Loucy (cell line): ENCODE data around the gene PRKAR1A.

Experiments used
- H2AFZ ChIP-seq: fragments of 200-600 bp; sonication (generic); 2 replicates; pipeline ENCODE4 v1.6.0; 2016; ENCODE audit warnings: antibody characterized with exemption, mild to moderate bottlenecking, low read length, moderate library complexity
- H3F3A ChIP-seq: fragments of 200-600 bp; 2 replicates; pipeline ENCODE4 v1.6.0; 2016; ENCODE audit warnings: antibody characterized with exemption, low read depth, mild to moderate bottlenecking
- H3K27me3 ChIP-seq: fragments of 200-600 bp; sonication (generic); 2 replicates; pipeline ENCODE4 v1.6.1; 2014; ENCODE audit warnings: low read length, mild to moderate bottlenecking; ENCODE audit not compliant: insufficient read depth, poor library complexity, severe bottlenecking
- H3K36me3 ChIP-seq: fragments of 200-600 bp; sonication (generic); 2 replicates; pipeline ENCODE4 v1.6.1; 2016; ENCODE audit warnings: low read length; ENCODE audit not compliant: insufficient read depth
- H3K4me1 ChIP-seq: fragments of 200-600 bp; sonication (generic); 2 replicates; pipeline ENCODE4 v1.5.1; 2014; ENCODE audit warnings: low read length, mild to moderate bottlenecking; ENCODE audit not compliant: insufficient read depth, poor library complexity, severe bottlenecking
- H3K4me2 ChIP-seq: fragments of 200-600 bp; sonication (generic); 2 replicates; pipeline ENCODE4 v1.6.0; 2014; ENCODE audit warnings: antibody characterized with exemption, low read length, low read depth, mild to moderate bottlenecking; ENCODE audit not compliant: poor library complexity, severe bottlenecking
- H3K4me3 ChIP-seq: fragments of 200-600 bp; sonication (generic); 2 replicates; pipeline ENCODE4 v1.5.1; 2014; ENCODE audit warnings: low read length, mild to moderate bottlenecking, mixed read lengths; ENCODE audit not compliant: poor library complexity, severe bottlenecking
- H3K79me2 ChIP-seq: fragments of 200-600 bp; sonication (generic); 2 replicates; pipeline ENCODE4 v1.6.1; 2014; ENCODE audit warnings: low read length; ENCODE audit not compliant: insufficient read depth
- H3K9ac ChIP-seq: fragments of 200-600 bp; sonication (generic); 2 replicates; pipeline ENCODE4 v1.6.0; 2014; ENCODE audit warnings: mild to moderate bottlenecking, low read depth, low read length, moderate library complexity; ENCODE audit not compliant: poor library complexity, severe bottlenecking
- H3K9me2 ChIP-seq: fragments of 200-600 bp; sonication (generic); replicated peaks from 2 replicates; pipeline ENCODE4 v1.6.1; 2016; ENCODE audit warnings: low read depth, low read length, mixed read lengths
- H3K9me3 ChIP-seq: fragments of 200-600 bp; sonication (generic); 2 replicates; pipeline ENCODE4 v1.6.1; 2014; ENCODE audit warnings: mild to moderate bottlenecking, antibody characterized with exemption, low read length, low read depth; ENCODE audit not compliant: insufficient read depth
- H4K20me1 ChIP-seq: fragments of 200-600 bp; sonication (generic); 2 replicates; pipeline ENCODE4 v1.6.0; 2014; ENCODE audit warnings: antibody characterized with exemption, low read length, mild to moderate bottlenecking; ENCODE audit not compliant: insufficient read depth, poor library complexity, severe bottlenecking
- EZH2phosphoT487 ChIP-seq: fragments of 200-600 bp; IDR thresholded peaks from 2 replicates; pipeline ENCODE4 v1.6.1; 2018; ENCODE audit warnings: antibody characterized with exemption, mild to moderate bottlenecking, moderate library complexity, borderline replicate concordance
- TF ChIP-seq, protein P1 (sequence below): fragments of 200-600 bp; sonication (generic); conservative IDR thresholded peaks from 2 replicates; pipeline ENCODE4 v1.5.1; 2014; ENCODE audit warnings: mild to moderate bottlenecking, antibody characterized with exemption, low read length

Gene PRKAR1A

DNA sequence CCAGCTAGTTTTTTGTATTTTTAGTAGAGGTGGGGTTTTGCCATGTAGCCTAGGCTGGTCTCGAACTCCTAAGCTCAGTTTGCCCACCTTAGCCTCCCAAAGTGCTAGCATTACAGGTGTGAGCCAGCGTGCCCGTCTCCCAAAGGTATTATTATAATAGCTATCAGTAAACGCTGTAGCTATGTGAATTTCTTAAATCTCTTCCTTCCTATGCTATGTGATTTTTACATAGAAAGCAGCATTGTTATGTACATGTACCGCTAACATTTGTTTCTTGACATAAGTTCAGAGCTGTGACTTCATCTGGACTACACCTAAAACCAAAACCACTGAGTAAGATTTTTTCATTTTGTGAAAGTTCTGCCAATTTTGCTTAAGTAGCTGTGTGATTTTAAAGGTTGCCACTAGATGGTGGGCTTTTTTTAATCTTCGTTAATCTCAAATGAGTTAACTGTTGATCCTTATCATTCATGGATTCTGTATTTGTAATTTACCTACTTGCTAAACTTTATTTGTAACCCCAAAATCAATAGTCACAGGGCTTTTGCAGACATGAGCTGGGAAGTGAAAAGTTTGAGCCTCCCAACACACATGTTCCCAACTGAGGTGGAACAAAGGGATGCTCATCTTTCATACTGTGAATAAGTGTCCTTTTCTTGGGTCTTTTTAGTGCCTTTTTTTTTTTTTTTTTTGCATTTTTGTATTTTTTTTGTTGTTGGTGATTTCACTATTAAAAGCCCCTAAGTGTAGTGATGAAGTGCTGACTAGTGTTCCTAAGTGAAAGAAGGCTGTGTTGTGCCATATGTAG, 21.9 kb downstream of the PRKAR1A start:
- H2AFZ ChIP-seq, result no peak overlapping the region
- no peak overlapping the region for H3K4me3 ChIP-seq
- H3K9me2 ChIP-seq, result no peaks in the 10 kb centered on the region
- peaks cover 61% of the 10 kb centered on the region; the same call in 1 of the 2 replicates for H3K36me3 ChIP-seq
- H3K9ac ChIP-seq, result no peak overlapping the region
- TF ChIP-seq EZH2phosphoT487, result no peak
- TF ChIP-seq, protein P1, sequence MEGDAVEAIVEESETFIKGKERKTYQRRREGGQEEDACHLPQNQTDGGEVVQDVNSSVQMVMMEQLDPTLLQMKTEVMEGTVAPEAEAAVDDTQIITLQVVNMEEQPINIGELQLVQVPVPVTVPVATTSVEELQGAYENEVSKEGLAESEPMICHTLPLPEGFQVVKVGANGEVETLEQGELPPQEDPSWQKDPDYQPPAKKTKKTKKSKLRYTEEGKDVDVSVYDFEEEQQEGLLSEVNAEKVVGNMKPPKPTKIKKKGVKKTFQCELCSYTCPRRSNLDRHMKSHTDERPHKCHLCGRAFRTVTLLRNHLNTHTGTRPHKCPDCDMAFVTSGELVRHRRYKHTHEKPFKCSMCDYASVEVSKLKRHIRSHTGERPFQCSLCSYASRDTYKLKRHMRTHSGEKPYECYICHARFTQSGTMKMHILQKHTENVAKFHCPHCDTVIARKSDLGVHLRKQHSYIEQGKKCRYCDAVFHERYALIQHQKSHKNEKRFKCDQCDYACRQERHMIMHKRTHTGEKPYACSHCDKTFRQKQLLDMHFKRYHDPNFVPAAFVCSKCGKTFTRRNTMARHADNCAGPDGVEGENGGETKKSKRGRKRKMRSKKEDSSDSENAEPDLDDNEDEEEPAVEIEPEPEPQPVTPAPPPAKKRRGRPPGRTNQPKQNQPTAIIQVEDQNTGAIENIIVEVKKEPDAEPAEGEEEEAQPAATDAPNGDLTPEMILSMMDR, result peak; percentile 63
- no peaks in the 10 kb centered on the region for H4K20me1 ChIP-seq
- no peaks in the 10 kb centered on the region for H3K9me3 ChIP-seq
- no peaks in the 10 kb centered on the region for H3K4me1 ChIP-seq
- no peaks in the 10 kb centered on the region for H3K79me2 ChIP-seq
- no peak overlapping the region for H3K4me2 ChIP-seq
- H3K27me3 ChIP-seq, result no peaks in the 10 kb centered on the region
- H3F3A ChIP-seq, result no peaks in the 10 kb centered on the region

GRCh38 chr17:68534695-68535088, 22.5 kb downstream of the PRKAR1A start:
- no peak overlapping the region for H2AFZ ChIP-seq
- H3K9me3 ChIP-seq, result no peaks in the 10 kb centered on the region
- TF ChIP-seq, protein P1, result no peak
- TF ChIP-seq EZH2phosphoT487, result no peak
- H3K4me1 ChIP-seq, result no peaks in the 10 kb centered on the region
- no peaks in the 10 kb centered on the region for H3K79me2 ChIP-seq
- H3K36me3 ChIP-seq, result peaks cover 55% of the 10 kb centered on the region; the same call in 1 of the 2 replicates
- H3K4me2 ChIP-seq, result no peak overlapping the region
- H3K27me3 ChIP-seq, result no peaks in the 10 kb centered on the region
- no peaks in the 10 kb centered on the region for H3K9me2 ChIP-seq
- no peak overlapping the region for H3K9ac ChIP-seq
- H3F3A ChIP-seq, result no peaks in the 10 kb centered on the region
- H3K4me3 ChIP-seq, result no peak overlapping the region
- no peaks in the 10 kb centered on the region for H4K20me1 ChIP-seq

- Histone ChIP-seq H3K4me3 (no peak overlapping the region), H3F3A (no peaks in the 10 kb centered on the region), H3K4me2 (no peak overlapping the region), H3K9me3 (no peaks in the 10 kb centered on the region), H3K79me2 (no peaks in the 10 kb centered on the region), H3K4me1 (no peaks in the 10 kb centered on the region), H4K20me1 (no peaks in the 10 kb centered on the region), H3K9ac (no peak overlapping the region), H3K9me2 (no peaks in the 10 kb centered on the region), H3K36me3 (peaks cover 50% of the 10 kb centered on the region; the same call in 1 of the 2 replicates), H3K27me3 (no peaks in the 10 kb centered on the region), H2AFZ (no peak overlapping the region)
- TF ChIP-seq, protein P1, result no peak
- TF ChIP-seq EZH2phosphoT487, result no peak
Observed at GRCh38 chr17:68535922-68536321, 23.7 kb downstream of the PRKAR1A start.
